Measurements from ENCODE around the gene IGSF21.

GRCh38 chr1:18148461-18148860, 40.9 kb downstream of the IGSF21 start:
- TF ChIP-seq CTCF (IDR thresholded peaks at IDR 0.05): no peak
- no peak for TF ChIP-seq POLR2A (IDR thresholded peaks at IDR 0.05)
